K562 (cell line): Measurements from ENCODE around the gene COMTD1. TPM values are rescaled to one million over a fixed set of nuclear protein-coding genes. Genes with fewer than 3 reads are reported as not detected.

Experiments
- ATAC-seq: fragments of 200-7000 bp; cut with Tn5 transposase; 3 replicates; pipeline ENCODE4 v1.9.1; 2020; ENCODE audit warnings: moderate library complexity
- BruUV-seq: library from RNA; stranded (reverse); fragments of 400-500 nt; replicated peaks from 2 replicates; lab custom pipeline; 2021; lab: Mats Ljungman, UMichigan
- CTCF ChIA-PET: fragments of 300-600 bp; formaldehyde crosslinking; extraction: SDS; loops from one replicate; lab custom pipeline; 2021; ENCODE audit warnings: low intra/inter-chr PET ratio; lab: Yijun Ruan, JAX
- POLR2A ChIA-PET: fragments of 300-600, 350-650 bp; sonication (Branson Sonifier 250); formaldehyde crosslinking; extraction: SDS; loops from one replicate; lab custom pipeline; 2021; ENCODE audit warnings: antibody characterized with exemption, inconsistent platforms; lab: Yijun Ruan, JAX
- DNase-seq, 4 experiments: peaks; one replicate each; pipeline versions ENCODE4 v3.0.0 to v3.0.0-alpha.2; 2011 to 2018; ENCODE audit warnings: low spot score in 3 of 4, mixed read lengths in 3 of 4; ENCODE audit errors: extremely low read depth in 1 of 4
- FAIRE-seq: peaks from 2 replicates; lab custom pipeline; 2011; peaks lifted over from hg19 to GRCh38; lab: Jason Lieb, UNC
- H2AFZ ChIP-seq: 2 replicates; pipeline ENCODE4 v1.6.0; 2011; ENCODE audit warnings: low read depth, low read length, control low read depth, inconsistent platforms
- H3K27ac ChIP-seq: fragments of 200-600 bp; 3 replicates; pipeline ENCODE4 v1.8.0; 2011; ENCODE audit warnings: low read depth, mild to moderate bottlenecking, control low read depth, inconsistent platforms, low read length, moderate library complexity, mixed read lengths; ENCODE audit errors: extremely low read depth
- H3K27me3 ChIP-seq, 2 experiments: fragments of 300-600 bp in 1 of 2; 2 replicates in 1 of 2; 3 replicates in 1 of 2; pipeline versions ENCODE4 v1.6.0 to v1.8.0; 2011; ENCODE audit warnings: inconsistent platforms in 2 of 2, low read length in 2 of 2, mild to moderate bottlenecking in 1 of 2, mixed read lengths in 1 of 2, moderate library complexity in 1 of 2; ENCODE audit not compliant: control insufficient read depth in 2 of 2, insufficient read depth in 2 of 2
- H3K36me3 ChIP-seq: fragments of 300-600 bp; 3 replicates; pipeline ENCODE4 v1.8.0; 2011; ENCODE audit warnings: mild to moderate bottlenecking, low read length, inconsistent platforms; ENCODE audit not compliant: control insufficient read depth, insufficient read depth
- H3K4me1 ChIP-seq, 2 experiments: fragments of 200-600 bp in 1 of 2; replicated peaks in 1 of 2; 2 replicates in 1 of 2; 3 replicates in 1 of 2; pipeline versions ENCODE4 v1.5.1 to v1.8.0; 2011; ENCODE audit warnings: inconsistent platforms in 2 of 2, low read length in 2 of 2, mild to moderate bottlenecking in 1 of 2, mixed read lengths in 1 of 2, moderate library complexity in 1 of 2; ENCODE audit not compliant: control insufficient read depth in 2 of 2, insufficient read depth in 2 of 2
- H3K4me2 ChIP-seq: 2 replicates; pipeline ENCODE4 v1.6.1; 2011; ENCODE audit warnings: low read length, control low read depth, inconsistent platforms, mixed read lengths; ENCODE audit not compliant: insufficient read depth
- H3K4me3 ChIP-seq: fragments of 200-600 bp; sonication (generic), shearing (Covaris generic); 2 replicates; pipeline ENCODE4 v1.5.1; 2016; ENCODE audit warnings: control low read depth, inconsistent platforms
- H3K79me2 ChIP-seq: fragments of 200-600 bp; 3 replicates; pipeline ENCODE4 v1.8.0; 2011; ENCODE audit warnings: low read length, inconsistent platforms; ENCODE audit not compliant: control insufficient read depth, insufficient read depth
- H3K9ac ChIP-seq, 2 experiments: 2 replicates each; pipeline versions ENCODE4 v1.6.0 to v1.6.1; 2011; ENCODE audit warnings: low read depth in 2 of 2, low read length in 2 of 2, control low read depth in 1 of 2, inconsistent platforms in 1 of 2, mild to moderate bottlenecking in 1 of 2, mixed read lengths in 1 of 2; ENCODE audit not compliant: insufficient read depth in 1 of 2
- H3K9me1 ChIP-seq: one replicate; pipeline ENCODE4 v1.6.0; 2011; ENCODE audit warnings: inconsistent platforms, mild to moderate bottlenecking, low read length, moderate library complexity; ENCODE audit not compliant: control insufficient read depth, insufficient read depth
- H3K9me3 ChIP-seq: replicated peaks from 2 replicates; pipeline ENCODE4 v1.5.1; 2011; ENCODE audit warnings: low read depth, low read length, inconsistent platforms; ENCODE audit not compliant: control insufficient read depth, insufficient read depth
- H4K20me1 ChIP-seq: replicated peaks from 2 replicates; pipeline ENCODE4 v1.6.1; 2011; ENCODE audit warnings: low read length, inconsistent platforms, mixed read lengths; ENCODE audit not compliant: control insufficient read depth, insufficient read depth
- ZFP30 ChIP-seq: fragments of 250-450 bp; sonication (Bioruptor Pico); IDR thresholded peaks from 2 replicates; pipeline ENCODE4 v1.8.0; 2022; ENCODE audit warnings: moderate library complexity, mild to moderate bottlenecking, inconsistent platforms, borderline replicate concordance
- WGBS: fragments of 100-300 bp; shearing (Covaris generic); methylation state at CpG from one replicate; pipeline ENCODE4 v1.1.6; 2016; ENCODE audit warnings: low coverage, mixed read lengths; ENCODE audit not compliant: insufficient coverage; ENCODE audit errors: missing lambda C conversion rate; 5-methylcytosine and 5-hydroxymethylcytosine counted together
- in situ Hi-C: fragments of 300-500 bp; cut with MboI; formaldehyde crosslinking; loops from 4 replicates; pipeline ENCODE4 v1.15.0; 2018; ENCODE audit warnings: inconsistent platforms, mixed read lengths
- intact Hi-C: fragments of 100-400 bp; cut with micrococcal nuclease; formaldehyde crosslinking; loops from 2 replicates; pipeline ENCODE4 v1.14.2; 2022
- polyA plus RNA-seq, 8 experiments: library from polyadenylated mRNA; depleted of rRNA in 4 of 8; stranded (reverse) in 5 of 8; unstranded in 3 of 8; fragments of >200 nt; fragmentation: Nextera tagmentation in 2 of 8; fragmentation: Illumina TruSeq in 1 of 8; extraction: Ambion mirVana in 2 of 8; extraction: Trizol in 1 of 8; gene quantifications; 2 replicates each; pipeline versions ENCODE4 v1.2.1 to v1.2.3, GENCODE V29; 2011 to 2014; ENCODE audit warnings: inconsistent platforms in 1 of 8, missing spikeins in 1 of 8
- total RNA-seq, 7 experiments: library from RNA; depleted of rRNA in 6 of 7; stranded (reverse); fragments of >200 nt in 6 of 7; fragmentation: Illumina TruSeq in 2 of 7; extraction: Trizol in 2 of 7; gene quantifications; 2 replicates each; pipeline versions ENCODE4 v1.2.1 to v1.2.3, GENCODE V29; 2011 to 2021; ENCODE audit warnings: low replicate concordance in 1 of 7
- TF ChIP-seq, protein P1 (sequence below): fragments of 250-450 bp; sonication (Bioruptor Pico); IDR thresholded peaks from 2 replicates; pipeline ENCODE4 v1.8.0; 2021; ENCODE audit warnings: moderate library complexity, mild to moderate bottlenecking, inconsistent platforms

Gene COMTD1
- total and polyA plus RNA-seq, 9 of the 15 experiments (the other 6 are each of a cell fraction or from before 2014, with no cell fraction given): 0.41 to 112 (median 13.7) TPM

DNA sequence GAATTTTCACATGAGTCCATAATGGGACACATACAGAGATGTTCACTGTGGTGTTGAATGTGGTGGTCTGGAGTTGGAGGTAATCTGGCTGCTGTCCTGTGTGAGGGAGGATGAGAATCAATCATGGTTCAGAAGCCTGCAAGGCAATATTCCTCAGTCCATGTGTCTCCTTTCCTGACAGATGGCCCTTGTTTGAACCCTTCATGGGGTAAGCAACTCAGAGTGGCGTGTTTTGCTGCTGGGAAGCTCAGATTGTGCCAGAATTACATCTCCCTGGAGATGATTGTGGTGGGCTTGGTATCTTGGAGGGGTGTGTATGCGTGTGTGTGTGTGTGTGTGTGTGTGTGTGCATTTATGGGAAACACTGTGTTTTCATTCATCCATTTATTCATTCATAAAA is 44.5 kb upstream of the COMTD1 start:
- H4K20me1 ChIP-seq: no peaks in the 10 kb centered on the region
- no peaks in the 10 kb centered on the region for H3K9me1 ChIP-seq
- DNase-seq: no peak
- WGBS: 0% methylated on average over 2 of the region's 2 CpGs
- H3K79me2 ChIP-seq: no peaks in the 10 kb centered on the region
- H2AFZ ChIP-seq: no peak overlapping the region
- in situ Hi-C loops: no loop called here
- H3K27me3 ChIP-seq: peaks cover 23 to 33% of the 10 kb centered on the region in 2 experiments
- H3K36me3 ChIP-seq: no peaks in the 10 kb centered on the region
- peaks cover 0 to 11% of the 10 kb centered on the region in 2 experiments; a peak in 2 of 5 replicates for H3K4me1 ChIP-seq
- H3K4me2 ChIP-seq: no peak overlapping the region
- CTCF ChIA-PET: no interaction called here
- ATAC-seq: no peak
- H3K9ac ChIP-seq: no peak overlapping the region
- no peak for FAIRE-seq
- H3K4me3 ChIP-seq: no peak overlapping the region
- H3K27ac ChIP-seq: no peak overlapping the region
- intact Hi-C loops: no loop called here
- no peak for TF ChIP-seq ZFP30
- TF ChIP-seq, protein P1, sequence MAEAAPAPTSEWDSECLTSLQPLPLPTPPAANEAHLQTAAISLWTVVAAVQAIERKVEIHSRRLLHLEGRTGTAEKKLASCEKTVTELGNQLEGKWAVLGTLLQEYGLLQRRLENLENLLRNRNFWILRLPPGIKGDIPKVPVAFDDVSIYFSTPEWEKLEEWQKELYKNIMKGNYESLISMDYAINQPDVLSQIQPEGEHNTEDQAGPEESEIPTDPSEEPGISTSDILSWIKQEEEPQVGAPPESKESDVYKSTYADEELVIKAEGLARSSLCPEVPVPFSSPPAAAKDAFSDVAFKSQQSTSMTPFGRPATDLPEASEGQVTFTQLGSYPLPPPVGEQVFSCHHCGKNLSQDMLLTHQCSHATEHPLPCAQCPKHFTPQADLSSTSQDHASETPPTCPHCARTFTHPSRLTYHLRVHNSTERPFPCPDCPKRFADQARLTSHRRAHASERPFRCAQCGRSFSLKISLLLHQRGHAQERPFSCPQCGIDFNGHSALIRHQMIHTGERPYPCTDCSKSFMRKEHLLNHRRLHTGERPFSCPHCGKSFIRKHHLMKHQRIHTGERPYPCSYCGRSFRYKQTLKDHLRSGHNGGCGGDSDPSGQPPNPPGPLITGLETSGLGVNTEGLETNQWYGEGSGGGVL (CRISPR knock-in tag): no peak
- TF ChIP-seq, all 486 proteins: peak for 0
- POLR2A ChIA-PET: no interaction called here
- H3K9me3 ChIP-seq: peaks cover 2% of the 10 kb centered on the region; the same call in 1 of the 2 replicates
- BruUV-seq: no TSS peak
